GM19468 (cell line): Measurements from ENCODE around the gene FLT4.

Experiments used
- ATAC-seq: cut with Tn5 transposase; IDR thresholded peaks from one replicate; pipeline ENCODE4 v1.9.1; 2021; ENCODE audit warnings: mild to moderate bottlenecking, moderate library complexity, moderate number of reproducible peaks; ENCODE audit not compliant: unreplicated experiment; ENCODE audit errors: extremely low read depth

Gene FLT4

GRCh38 chr5:180628827-180629750 is 20.3 kb downstream of the FLT4 start:
- ATAC-seq = no peak

DNA sequence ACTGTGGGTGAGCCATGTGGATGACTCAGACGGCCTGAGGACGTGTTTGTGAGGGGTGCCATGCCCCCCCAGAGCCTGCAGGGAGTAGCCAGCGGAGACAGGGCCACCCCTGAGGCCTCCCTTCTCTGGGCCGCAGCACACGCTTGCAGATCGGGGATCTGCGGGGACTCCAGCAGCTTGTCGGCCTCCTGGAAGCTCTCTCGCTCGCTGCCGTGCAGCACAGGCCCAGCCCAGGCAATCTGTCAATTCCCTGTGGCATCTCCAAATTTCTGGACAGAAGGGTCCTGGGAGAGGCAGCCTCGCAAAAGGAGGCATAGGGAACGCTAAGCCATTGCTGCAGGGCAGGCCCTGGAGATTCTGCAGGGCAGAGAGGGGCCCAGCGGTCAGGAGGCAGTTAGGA is 21.2 kb downstream of the FLT4 start:
- ATAC-seq = no peak

- ATAC-seq = no peak
Measured at GRCh38 chr5:180627386-180628120, 21.8 kb downstream of the FLT4 start.

DNA sequence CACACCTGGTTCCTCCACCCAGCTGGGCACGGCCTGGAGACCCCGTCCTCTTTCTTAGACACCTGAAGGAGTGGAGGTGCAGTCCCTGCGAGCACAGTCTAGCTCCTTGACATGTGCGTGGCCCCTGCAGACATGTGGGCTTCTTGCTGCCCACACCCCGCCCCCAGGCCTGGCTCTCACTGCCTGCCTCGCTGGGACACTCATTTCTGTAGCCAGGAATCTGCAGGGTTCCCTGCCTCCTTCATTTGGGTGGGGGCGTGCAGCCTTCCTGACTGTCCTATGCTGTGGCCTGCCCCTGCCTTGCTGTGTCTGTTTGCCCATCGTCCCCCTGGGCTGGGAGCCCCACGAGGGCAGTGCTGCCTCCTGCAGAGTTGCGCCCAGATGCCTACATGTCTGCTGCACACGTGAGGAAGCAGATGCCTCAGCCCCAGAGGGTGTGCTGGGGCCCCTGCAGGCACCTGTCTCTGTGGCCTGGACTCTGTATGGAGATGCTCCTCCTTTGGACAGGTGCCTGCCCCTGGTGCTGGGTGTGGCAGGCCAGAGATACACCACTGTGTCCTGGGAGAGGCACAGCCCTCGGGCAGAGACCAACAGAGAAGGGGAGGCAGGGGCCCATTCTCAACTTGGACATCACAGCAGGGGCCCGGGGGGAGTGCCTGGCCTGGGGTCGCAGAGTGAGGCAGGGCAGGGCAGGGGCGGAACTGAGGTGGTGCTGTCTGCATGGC is 22.6 kb downstream of the FLT4 start:
- no peak for ATAC-seq

DNA sequence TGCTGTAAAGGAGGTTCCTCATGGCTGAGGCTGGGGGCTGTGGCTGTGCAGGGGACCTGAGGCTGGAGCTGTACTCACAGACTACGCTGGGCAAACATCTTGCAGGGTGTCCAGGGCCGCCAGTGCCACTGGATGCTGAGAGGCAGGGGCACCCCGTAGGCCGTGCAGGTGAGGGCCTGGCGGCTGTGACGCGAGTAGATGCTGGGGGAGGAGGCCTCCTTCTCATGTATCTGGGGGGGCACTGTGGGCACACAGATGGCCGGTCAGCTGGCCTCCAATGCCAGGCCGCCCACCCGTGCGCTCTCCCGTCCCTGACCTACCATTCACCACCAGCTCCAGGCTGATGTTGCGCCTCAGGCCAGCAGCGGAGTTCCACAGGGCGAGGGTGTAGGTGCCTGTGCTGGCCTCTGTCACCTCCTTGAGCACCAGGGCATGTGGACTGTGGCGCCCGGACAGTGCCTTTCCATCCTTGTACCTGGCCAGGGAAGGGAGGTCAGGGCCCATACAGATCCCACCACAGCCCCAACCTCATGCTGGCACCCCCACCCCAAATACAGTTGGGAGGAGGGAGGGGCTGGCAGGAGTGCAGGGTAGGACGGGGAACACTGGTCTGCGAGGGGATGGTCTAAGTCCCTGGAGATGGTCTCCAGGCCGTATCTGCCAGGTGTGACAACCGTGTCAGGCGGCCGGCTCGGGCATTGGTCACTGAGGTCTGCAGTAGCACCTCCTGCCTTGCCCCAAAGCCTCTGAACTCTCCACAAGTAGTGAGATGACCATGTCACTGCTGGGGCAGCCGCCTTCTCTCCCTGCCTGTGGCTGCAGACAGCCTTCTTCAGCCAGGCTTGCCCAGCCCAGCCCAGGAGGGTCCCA is 23.4 kb downstream of the FLT4 start:
- ATAC-seq = no peak

- ATAC-seq = no peak
Measured at GRCh38 chr5:180625125-180625790, 24.1 kb downstream of the FLT4 start.

DNA sequence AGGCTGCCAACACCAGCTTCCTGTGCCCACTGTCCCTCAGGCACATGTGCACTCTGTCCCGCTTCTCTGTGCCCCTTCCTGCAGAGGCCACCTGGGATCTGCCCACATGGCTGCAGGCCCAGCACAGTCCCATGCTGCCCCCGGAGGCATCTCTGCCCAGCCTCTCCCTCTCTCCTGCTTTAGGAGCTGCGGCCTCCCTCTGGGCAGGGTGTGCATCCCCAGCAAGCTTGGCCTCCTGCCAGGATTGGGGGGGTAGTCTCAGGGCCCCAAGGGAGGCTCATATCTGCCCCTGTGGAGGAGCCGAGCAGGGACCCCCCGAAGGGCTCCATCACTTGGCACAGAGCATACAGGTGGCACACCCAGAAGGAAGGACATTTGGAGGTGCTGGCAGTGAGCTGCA is 24.8 kb downstream of the FLT4 start:
- ATAC-seq = no peak

DNA sequence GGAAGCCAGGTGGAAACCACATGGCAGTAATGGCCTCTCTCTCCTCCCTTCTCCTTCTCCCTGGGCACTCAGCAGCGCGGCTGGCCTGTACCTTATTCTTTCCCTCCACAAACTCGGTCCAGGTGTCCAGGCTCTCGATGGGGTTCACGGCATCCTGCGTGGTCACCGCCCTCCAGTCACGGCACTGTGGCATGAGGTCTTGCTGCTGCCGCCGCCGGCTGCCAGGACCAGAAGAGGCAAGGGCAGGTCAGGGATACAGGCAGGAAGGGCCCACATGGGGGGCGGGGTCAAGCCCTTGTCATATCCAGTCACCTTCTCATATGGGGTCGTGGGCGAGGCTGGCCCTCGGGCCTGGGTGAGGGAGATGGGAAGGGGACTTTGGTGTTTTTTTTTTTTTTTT is 25.6 kb downstream of the FLT4 start:
- no peak for ATAC-seq

GRCh38 chr5:180623411-180623834 is 26.0 kb downstream of the FLT4 start:
- ATAC-seq = no peak

DNA sequence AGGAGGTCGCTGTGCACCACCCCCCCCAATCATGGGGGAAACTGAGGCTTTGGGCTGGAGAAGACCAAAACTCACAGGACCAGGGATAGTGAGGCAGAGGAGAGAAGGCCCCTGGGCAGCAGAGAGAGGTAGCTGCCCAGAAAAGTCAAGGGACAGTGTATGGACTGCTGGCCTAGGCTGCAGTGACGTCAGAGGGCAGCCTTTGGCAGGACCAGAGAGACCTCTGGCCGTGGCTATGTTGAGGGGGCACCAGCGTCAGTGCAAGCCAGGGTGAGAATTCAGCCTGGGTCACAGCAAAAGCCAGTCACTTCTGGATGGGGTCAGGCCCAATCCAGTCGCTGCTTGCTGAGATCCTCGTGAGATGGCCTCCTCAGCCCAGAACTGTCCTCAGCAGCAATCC is 26.5 kb downstream of the FLT4 start:
- no peak for ATAC-seq

DNA sequence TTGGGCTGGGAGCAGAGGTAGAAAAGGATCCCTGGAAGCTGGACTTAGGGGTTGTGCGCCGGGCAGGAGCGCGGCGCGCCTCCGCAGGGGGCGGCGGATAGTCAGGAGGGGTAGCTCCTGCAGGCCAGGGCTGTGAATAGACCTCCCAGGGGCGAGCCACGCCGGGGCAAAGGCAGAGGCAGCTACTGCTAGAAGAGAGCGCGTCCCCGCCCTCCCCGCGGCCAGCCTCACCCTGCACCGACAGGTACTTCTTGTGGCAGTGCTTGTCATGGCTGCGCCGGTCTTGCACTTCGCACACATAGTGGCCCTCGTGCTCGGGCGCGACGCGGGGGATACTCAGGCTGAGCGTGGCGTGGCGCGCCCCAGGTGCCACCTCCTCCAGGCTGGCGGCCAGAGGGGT is 28.1 kb downstream of the FLT4 start:
- ATAC-seq = no peak

GRCh38 chr5:180620014-180620413 is 29.4 kb downstream of the FLT4 start:
- no peak for ATAC-seq

DNA sequence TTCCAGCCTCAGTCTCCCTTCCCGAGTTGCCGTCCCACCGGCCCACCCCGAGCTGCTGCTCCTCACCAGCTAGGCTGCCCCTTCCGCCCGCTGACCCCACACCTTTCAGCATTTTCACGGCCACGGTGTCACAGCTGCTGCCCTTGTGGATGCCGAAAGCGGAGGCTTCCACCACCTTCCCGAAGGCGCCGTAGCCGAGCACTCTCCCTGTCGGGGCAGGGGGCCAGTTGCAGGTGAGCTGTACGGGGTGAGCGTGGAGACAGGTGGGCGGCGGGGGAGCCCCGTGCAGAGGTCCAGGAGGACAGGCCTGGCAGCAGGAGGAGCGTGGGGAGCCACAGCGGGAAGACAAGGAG is 29.9 kb downstream of the FLT4 start:
- ATAC-seq = no peak

- no peak for ATAC-seq
Measured at GRCh38 chr5:180618829-180619562, 30.4 kb downstream of the FLT4 start.

- no peak for ATAC-seq
Measured at GRCh38 chr5:180618487-180618828, 30.9 kb downstream of the FLT4 start.

GRCh38 chr5:180613814-180614188 is 35.6 kb downstream of the FLT4 start:
- ATAC-seq = no peak

- ATAC-seq = no peak
Measured at GRCh38 chr5:180613188-180613813, 36.1 kb downstream of the FLT4 start.

DNA sequence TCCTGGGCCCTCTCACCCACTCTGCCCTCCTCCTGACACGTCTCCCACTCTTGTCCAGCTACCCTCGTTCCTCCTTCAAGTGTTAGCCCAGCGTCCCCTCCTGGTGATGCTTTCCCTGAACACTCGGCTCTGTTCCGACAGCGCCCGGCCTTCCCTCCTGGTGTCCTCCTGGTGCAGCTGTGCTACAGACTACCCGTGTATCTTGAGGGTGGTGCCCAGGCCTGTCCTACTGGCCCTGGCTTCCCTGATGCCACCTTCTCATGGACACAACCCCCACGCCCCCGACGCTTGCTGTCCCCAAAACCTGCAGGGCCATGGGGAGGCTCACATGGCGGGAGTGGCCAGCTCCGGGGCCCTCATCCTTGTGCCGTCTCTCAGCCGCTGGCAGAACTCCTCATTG is 36.7 kb downstream of the FLT4 start:
- no peak for ATAC-seq
